DOHH2 (cell line): Measurements from ENCODE around the gene GALK2.

Experiments
- CTCF ChIP-seq: fragments of 200-600 bp; sonication (generic); IDR thresholded peaks from one replicate; pipeline ENCODE4 v1.5.1; 2014; ENCODE audit warnings: antibody characterized with exemption, mild to moderate bottlenecking, low read depth, low read length; ENCODE audit not compliant: poor library complexity, severe bottlenecking
- EZH2phosphoT487 ChIP-seq: fragments of 200-600 bp; sonication (generic); IDR thresholded peaks from 2 replicates; pipeline ENCODE4 v1.6.1; 2017; ENCODE audit warnings: borderline replicate concordance, mild to moderate bottlenecking, antibody characterized with exemption, low read length, moderate library complexity, mixed read lengths

GRCh38 chr15:49297584-49297983 is 127.5 kb downstream of the GALK2 start:
- TF ChIP-seq EZH2phosphoT487 (no peak), CTCF (no peak)
